HepG2 (cell line): Measurements from ENCODE around the gene AREL1. TPM values are rescaled to one million over a fixed set of nuclear protein-coding genes. Genes with fewer than 3 reads are reported as not detected.

ENCODE experiments used
- ARID5B ChIP-seq: IDR thresholded peaks from 2 replicates; pipeline ENCODE4 v1.4.0; 2020; ENCODE audit warnings: mild to moderate bottlenecking, missing genetic modification reagents
- ATRX ChIP-seq: sonication (generic); formaldehyde crosslinking; IDR thresholded peaks from 2 replicates; pipeline ENCODE4 v1.4.0; 2020; ENCODE audit warnings: missing genetic modification reagents, borderline replicate concordance
- DNMT1 ChIP-seq: sonication (generic); formaldehyde crosslinking; IDR thresholded peaks from 2 replicates; pipeline ENCODE4 v1.5.1; 2020; ENCODE audit warnings: mild to moderate bottlenecking, missing genetic modification reagents
- EP300 ChIP-seq, 3 experiments: sonication (generic) in 1 of 3; formaldehyde crosslinking in 1 of 3; IDR thresholded peaks; 2 replicates each; pipeline versions ENCODE4 v1.5.1 to v1.6.1; 2011 to 2020; ENCODE audit warnings: low read depth in 2 of 3, low read length in 2 of 3, borderline replicate concordance in 1 of 3, improper control_type of control experiment in 1 of 3, mild to moderate bottlenecking in 1 of 3, missing genetic modification reagents in 1 of 3, moderate library complexity in 1 of 3
- ETV5 ChIP-seq: IDR thresholded peaks from 2 replicates; pipeline ENCODE4 v1.6.1; 2018; ENCODE audit warnings: missing biosample characterization, missing genetic modification reagents, inconsistent platforms, borderline replicate concordance
- FOXA1 ChIP-seq, 2 experiments: fragments of 450-650 bp in 1 of 2; sonication (generic) in 1 of 2; formaldehyde crosslinking in 1 of 2; IDR thresholded peaks; 2 replicates each; pipeline versions ENCODE4 v1.4.0 to v1.6.1; 2016 to 2020; ENCODE audit warnings: missing genetic modification reagents in 1 of 2
- HMG20A ChIP-seq: IDR thresholded peaks from 2 replicates; pipeline ENCODE4 v1.6.1; 2016; ENCODE audit warnings: borderline replicate concordance
- HNRNPL ChIP-seq: fragments of 200-400 bp; formaldehyde crosslinking; IDR thresholded peaks from 2 replicates; pipeline ENCODE4 v1.6.1; 2017; ENCODE audit warnings: mild to moderate bottlenecking, low read depth, low read length
- KDM5B ChIP-seq: sonication (generic); formaldehyde crosslinking; IDR thresholded peaks from 2 replicates; pipeline ENCODE4 v1.4.0; 2020; ENCODE audit warnings: missing genetic modification reagents, mild to moderate bottlenecking, borderline replicate concordance
- MYPOP ChIP-seq: sonication (generic); formaldehyde crosslinking; IDR thresholded peaks from 2 replicates; pipeline ENCODE4 v1.8.1; 2023; ENCODE audit warnings: mild to moderate bottlenecking, moderate library complexity, missing genetic modification reagents
- NFATC3 ChIP-seq: sonication (generic); formaldehyde crosslinking; IDR thresholded peaks from 2 replicates; pipeline ENCODE4 v1.5.1; 2020; ENCODE audit warnings: mild to moderate bottlenecking, missing genetic modification reagents
- NR2F6 ChIP-seq, 2 experiments: IDR thresholded peaks; 2 replicates each; pipeline ENCODE4 v1.6.1; 2016; ENCODE audit warnings: antibody characterized with exemption in 1 of 2, mild to moderate bottlenecking in 1 of 2
- SALL1 ChIP-seq: sonication (generic); formaldehyde crosslinking; IDR thresholded peaks from 2 replicates; pipeline ENCODE4 v1.8.0; 2022; ENCODE audit warnings: mild to moderate bottlenecking, missing genetic modification reagents
- SOX13 ChIP-seq, 3 experiments: fragments of 450-650 bp in 1 of 3; sonication (generic) in 1 of 3; formaldehyde crosslinking in 1 of 3; IDR thresholded peaks in 2 of 3; conservative IDR thresholded peaks in 1 of 3; 2 replicates each; pipeline versions ENCODE4 v1.5.0 to v1.6.1; 2016 to 2020; ENCODE audit warnings: antibody characterized with exemption in 1 of 3, mild to moderate bottlenecking in 1 of 3, missing compliant biosample characterization in 1 of 3, missing genetic modification reagents in 1 of 3, moderate library complexity in 1 of 3
- STAG1 ChIP-seq: sonication (generic); formaldehyde crosslinking; IDR thresholded peaks from 2 replicates; pipeline ENCODE4 v1.4.0; 2020; ENCODE audit warnings: missing genetic modification reagents
- ZBTB7B ChIP-seq: sonication (generic); formaldehyde crosslinking; IDR thresholded peaks from 2 replicates; pipeline ENCODE4 v1.4.0; 2020; ENCODE audit warnings: missing genetic modification reagents
- ZMYM4 ChIP-seq: sonication (generic); formaldehyde crosslinking; IDR thresholded peaks from 2 replicates; pipeline ENCODE4 v1.8.1; 2023; ENCODE audit warnings: mild to moderate bottlenecking, missing genetic modification reagents
- ZNF501 ChIP-seq: sonication (generic); formaldehyde crosslinking; IDR thresholded peaks from 2 replicates; pipeline ENCODE4 v1.5.1; 2020; ENCODE audit warnings: mild to moderate bottlenecking, moderate library complexity, missing genetic modification reagents
- ZNF747 ChIP-seq: sonication (generic); formaldehyde crosslinking; IDR thresholded peaks from 2 replicates; pipeline ENCODE4 v1.8.1; 2023; ENCODE audit warnings: missing genetic modification reagents, mild to moderate bottlenecking, borderline replicate concordance
- ZNF768 ChIP-seq: sonication (generic); formaldehyde crosslinking; IDR thresholded peaks from 2 replicates; pipeline ENCODE4 v1.4.0; 2020; ENCODE audit warnings: missing genetic modification reagents
- ZNF792 ChIP-seq: IDR thresholded peaks from 2 replicates; pipeline ENCODE4 v1.6.1; 2016
- ZSCAN31 ChIP-seq: sonication (generic); formaldehyde crosslinking; IDR thresholded peaks from 2 replicates; pipeline ENCODE4 v1.5.0; 2020; ENCODE audit warnings: low read depth, mild to moderate bottlenecking, missing genetic modification reagents
- polyA plus RNA-seq, 8 experiments: library from polyadenylated mRNA; depleted of rRNA in 3 of 8; stranded (reverse) in 7 of 8; unstranded in 1 of 8; fragments of >200 nt; fragmentation: Illumina TruSeq in 4 of 8; extraction: Trizol in 4 of 8; gene quantifications; 2 replicates each; pipeline versions ENCODE4 v1.2.1 to v1.2.3, GENCODE V29; 2011 to 2016; ENCODE audit warnings: low read depth in 4 of 8, missing spikeins in 1 of 8, mixed read lengths in 1 of 8; ENCODE audit not compliant: insufficient read depth in 1 of 8
- total RNA-seq, 5 experiments: library from RNA; depleted of rRNA; stranded (reverse); fragments of >200 nt; fragmentation: Illumina TruSeq; extraction: Trizol; gene quantifications; 2 replicates each; pipeline ENCODE4 v1.2.3, GENCODE V29; 2016; ENCODE audit warnings: low read depth in 1 of 5

Gene AREL1
- total and polyA plus RNA-seq, 2 of the 13 experiments (the other 11 are each of a cell fraction or from before 2014, with no cell fraction given): 21.3 to 25.4 TPM

- TF ChIP-seq ETV5 (CRISPR knock-in tag): peak; percentile 44; the same call in 1 of the 2 replicates
- TF ChIP-seq ARID5B (CRISPR knock-in tag): peak; percentile 47
- no peak for TF ChIP-seq STAG1 (CRISPR knock-in tag)
- 0 out of 4 replicates have a peak, but pooled peaks of 1 of the 2 experiments have one; percentile 33 for TF ChIP-seq EP300 (IDR thresholded peaks at IDR 0.05; ENCODE audit: low read depth in 2 of 2, low read length in 2 of 2)
- no peak for TF ChIP-seq EP300 (CRISPR knock-in tag; IDR thresholded peaks at IDR 0.05; ENCODE audit: borderline replicate concordance)
- peak; percentile 43; the same call in 1 of the 2 replicates for TF ChIP-seq ZBTB7B (CRISPR knock-in tag)
- TF ChIP-seq SALL1 (CRISPR knock-in tag): 0 out of 2 replicates have a peak, but pooled peaks have one; percentile 13
- no peak for TF ChIP-seq ZNF501 (CRISPR knock-in tag)
- no peak for TF ChIP-seq MYPOP (CRISPR knock-in tag)
- TF ChIP-seq ZNF792: 0 out of 2 replicates have a peak, but pooled peaks have one; percentile 10
- TF ChIP-seq HNRNPL: 0 out of 2 replicates have a peak, but pooled peaks have one; percentile 27
- TF ChIP-seq NFATC3 (CRISPR knock-in tag): no peak
- no peak for TF ChIP-seq ATRX
- no peak for TF ChIP-seq KDM5B (CRISPR knock-in tag)
- no peak for TF ChIP-seq DNMT1 (CRISPR knock-in tag)
- 0 out of 2 replicates have a peak, but pooled peaks have one; percentile 27 for TF ChIP-seq ZNF768
- TF ChIP-seq ZMYM4 (CRISPR knock-in tag): no peak
- no peak for TF ChIP-seq FOXA1 (IDR thresholded peaks at IDR 0.05)
- TF ChIP-seq FOXA1 (CRISPR knock-in tag; IDR thresholded peaks at IDR 0.05): peak; percentile 13; the same call in 1 of the 2 replicates
- TF ChIP-seq NR2F6 (IDR thresholded peaks at IDR 0.05): no peak
- TF ChIP-seq NR2F6 (CRISPR knock-in tag; IDR thresholded peaks at IDR 0.05): 0 out of 2 replicates have a peak, but pooled peaks have one; percentile 31
- TF ChIP-seq ZSCAN31 (CRISPR knock-in tag): no peak
- peak; percentile 17; the same call in 1 of the 2 replicates for TF ChIP-seq HMG20A (CRISPR knock-in tag)
- no peak for TF ChIP-seq SOX13 (IDR thresholded peaks at IDR 0.05)
- TF ChIP-seq SOX13 (CRISPR knock-in tag; conservative IDR thresholded peaks at IDR 0.05 in 1 of 2, IDR thresholded peaks at IDR 0.05 in 1 of 2): peak in 1 of 2 experiments; percentile 19; a peak in 1 of 4 replicates
- TF ChIP-seq ZNF747 (CRISPR knock-in tag): no peak
These were observed 93.2 kb downstream of the AREL1 start (continued) for GRCh38 chr14:74619672-74620131.
